Breast epithelium (tissue), 3 donors: ENCODE measurements around the gene HSP90AB1.

Source experiments
- POLR2A ChIP-seq: fragments of 450-650 bp; IDR thresholded peaks from one replicate; pipeline ENCODE4 v1.6.1; 2016; ENCODE audit warnings: antibody characterized with exemption, mild to moderate bottlenecking, moderate library complexity
- POLR2AphosphoS5 ChIP-seq, 3 donors: sonication (generic); formaldehyde crosslinking; IDR thresholded peaks; one replicate each; pipeline ENCODE4 v1.6.1; 2017; ENCODE audit warnings: antibody characterized with exemption in 3 of 3
- TF ChIP-seq, protein P1 (sequence below), 3 donors: fragments of 450-650 bp; IDR thresholded peaks; one replicate each; pipeline ENCODE4 v1.5.1; 2016 to 2017; ENCODE audit warnings: antibody characterized with exemption in 3 of 3, mild to moderate bottlenecking in 3 of 3, moderate library complexity in 3 of 3

DNA sequence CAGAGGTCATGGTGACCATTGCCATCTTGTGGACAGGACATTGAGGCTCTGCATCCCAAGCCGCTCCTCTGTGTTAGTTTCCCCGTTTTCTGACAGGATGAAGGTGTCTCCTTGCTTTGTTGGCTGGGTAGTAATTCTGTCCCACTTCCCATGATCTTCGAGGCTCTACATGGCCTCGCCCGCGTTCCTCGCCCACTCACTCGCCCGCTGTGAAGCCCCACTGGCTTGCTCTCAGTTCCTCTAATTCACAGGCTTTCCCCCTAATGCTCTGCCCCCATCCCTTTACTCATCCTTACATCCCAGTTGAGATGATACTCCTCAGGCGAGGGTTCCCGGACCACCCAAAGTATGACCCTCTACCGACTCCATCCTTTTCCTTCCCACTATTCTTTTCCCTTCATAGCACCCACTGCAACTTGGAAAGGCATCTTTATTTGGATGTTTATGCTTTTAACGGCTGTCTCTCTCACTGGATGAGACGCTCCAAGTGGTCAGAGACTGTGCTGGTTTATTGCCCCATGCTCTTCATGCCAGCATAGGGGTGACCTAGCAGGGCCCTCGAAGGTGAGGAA, 10.9 kb downstream of the HSP90AB1 start:
- TF ChIP-seq, protein P1, sequence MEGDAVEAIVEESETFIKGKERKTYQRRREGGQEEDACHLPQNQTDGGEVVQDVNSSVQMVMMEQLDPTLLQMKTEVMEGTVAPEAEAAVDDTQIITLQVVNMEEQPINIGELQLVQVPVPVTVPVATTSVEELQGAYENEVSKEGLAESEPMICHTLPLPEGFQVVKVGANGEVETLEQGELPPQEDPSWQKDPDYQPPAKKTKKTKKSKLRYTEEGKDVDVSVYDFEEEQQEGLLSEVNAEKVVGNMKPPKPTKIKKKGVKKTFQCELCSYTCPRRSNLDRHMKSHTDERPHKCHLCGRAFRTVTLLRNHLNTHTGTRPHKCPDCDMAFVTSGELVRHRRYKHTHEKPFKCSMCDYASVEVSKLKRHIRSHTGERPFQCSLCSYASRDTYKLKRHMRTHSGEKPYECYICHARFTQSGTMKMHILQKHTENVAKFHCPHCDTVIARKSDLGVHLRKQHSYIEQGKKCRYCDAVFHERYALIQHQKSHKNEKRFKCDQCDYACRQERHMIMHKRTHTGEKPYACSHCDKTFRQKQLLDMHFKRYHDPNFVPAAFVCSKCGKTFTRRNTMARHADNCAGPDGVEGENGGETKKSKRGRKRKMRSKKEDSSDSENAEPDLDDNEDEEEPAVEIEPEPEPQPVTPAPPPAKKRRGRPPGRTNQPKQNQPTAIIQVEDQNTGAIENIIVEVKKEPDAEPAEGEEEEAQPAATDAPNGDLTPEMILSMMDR (IDR thresholded peaks at IDR 0.05) = peak in 1 of 3 donors; percentile 25
- TF ChIP-seq POLR2A (no peak), POLR2AphosphoS5 (IDR thresholded peaks at IDR 0.05) (no peak)
